Right lobe of liver (tissue), 6 donors: ENCODE results near the gene DDX19B. TPM values are rescaled to one million over a fixed set of nuclear protein-coding genes. Genes with fewer than 3 reads are reported as not detected.
"Not testable (repeated sequence)": the region's sequence is repeated elsewhere in the genome, so short reads cannot be mapped to it uniquely, and the experiment has no call there.

ENCODE experiments used
- ATAC-seq, 4 donors: fragments of 200-7000 bp; cut with Tn5 transposase; one replicate each; pipeline ENCODE4 v1.9.1; 2020; ENCODE audit warnings: mild to moderate bottlenecking in 4 of 4, moderate library complexity in 4 of 4
- DNase-seq, 3 donors: peaks; one replicate each; pipeline ENCODE4 v3.0.0-alpha.2; 2020
- H3K27ac ChIP-seq, 3 donors: fragments of 200-600 bp; one replicate each; pipeline ENCODE4 v1.8.0; 2022
- H3K27me3 ChIP-seq, 2 donors: fragments of 200-600 bp; one replicate each; pipeline ENCODE4 v1.8.0; 2022
- H3K36me3 ChIP-seq, 4 donors: fragments of 200-600 bp; sonication (generic) in 1 of 4; one replicate each; pipeline versions ENCODE4 v1.5.1 to v1.8.0; 2017 to 2022; ENCODE audit warnings: control low read depth in 1 of 4
- H3K4me1 ChIP-seq, 4 donors: fragments of 200-600 bp; sonication (generic) in 1 of 4; one replicate each; pipeline versions ENCODE4 v1.5.1 to v1.8.0; 2017 to 2022; ENCODE audit warnings: control low read depth in 1 of 4
- H3K4me3 ChIP-seq, 3 donors: fragments of 200-600 bp; one replicate each; pipeline ENCODE4 v1.8.0; 2022
- H3K9me3 ChIP-seq, 4 donors: fragments of 200-600 bp; sonication (generic) in 1 of 4; one replicate each; pipeline versions ENCODE4 v1.5.1 to v1.8.0; 2017 to 2022; ENCODE audit warnings: control low read depth in 1 of 4
- POLR2A ChIP-seq: fragments of 450-650 bp; IDR thresholded peaks from one replicate; pipeline ENCODE4 v1.6.1; 2017; ENCODE audit warnings: antibody characterized with exemption, mild to moderate bottlenecking
- WGBS: methylation state at CpG from one replicate; pipeline ENCODE4 v1.1.6; 2018; ENCODE audit warnings: low coverage, low lambda C conversion rate; ENCODE audit not compliant: insufficient coverage; ENCODE audit errors: missing lambda C conversion rate; 5-methylcytosine and 5-hydroxymethylcytosine counted together
- intact Hi-C, 2 donors: fragments of 100-400 bp; cut with DNase I; formaldehyde crosslinking; loops; one replicate each; pipeline versions ENCODE4 v1.11.2 to v1.14.1; 2022
- total RNA-seq, 6 experiments: library from RNA; depleted of rRNA in 2 of 6; stranded (reverse); fragments of >200 nt in 2 of 6; fragmentation: NEBNext Ultra II Directional in 3 of 6; extraction: Animal tissue kit (Norgen Biotek cat#: 25700) in 3 of 6; gene quantifications; one replicate each; pipeline versions ENCODE4 v1.1.0 to v1.2.4, GENCODE V29; 2016 to 2023
- TF ChIP-seq, protein P1 (sequence below), 4 donors: fragments of 200-600 bp in 3 of 4; fragments of 450-650 bp in 1 of 4; IDR thresholded peaks; one replicate each; pipeline versions ENCODE4 v1.5.1 to v1.8.0; 2016 to 2022; ENCODE audit warnings: antibody characterized with exemption in 4 of 4, mild to moderate bottlenecking in 2 of 4
- donor health status: DM: no; HTN: yes; CAD: no.
- donor health status: DM: no; HTN: no; CAD: no.
- donor health status: DM: no; HTN: no; CAD: no.
- donor health status: DM: no; HTN: yes; CAD: no.
- donor health status: DM: no; HTN: yes; CAD: no.

Gene DDX19B
- total RNA-seq, 6 experiments from 2014 or later = 15.2 to 32.3 (median 20.0) TPM

DNA sequence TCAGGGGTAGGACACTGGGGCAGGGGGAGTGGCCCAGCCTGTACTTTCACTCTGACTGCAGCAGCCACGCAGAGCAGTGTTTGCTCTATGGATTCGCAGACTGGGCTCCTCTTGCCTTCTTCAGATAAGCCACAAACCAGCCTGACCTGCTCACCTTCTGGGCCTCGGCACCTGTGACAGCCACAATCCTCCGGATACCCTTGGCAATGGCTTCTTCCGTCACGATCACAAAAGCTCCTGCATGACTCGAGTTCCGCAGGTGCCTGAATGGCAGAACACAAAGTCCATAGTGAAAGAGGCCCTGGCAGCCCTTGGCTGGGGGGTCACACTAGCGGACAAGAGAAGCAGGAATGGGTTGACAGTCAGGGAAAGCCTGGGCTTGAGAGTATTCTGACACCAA is 43.4 kb upstream of the DDX19B start:
- 86% methylated on average over 6 of the region's 9 CpGs for WGBS
- DNase-seq = peak in 1 of 3 donors; percentile 39
- H3K27ac ChIP-seq = no peak overlapping the region

DNA sequence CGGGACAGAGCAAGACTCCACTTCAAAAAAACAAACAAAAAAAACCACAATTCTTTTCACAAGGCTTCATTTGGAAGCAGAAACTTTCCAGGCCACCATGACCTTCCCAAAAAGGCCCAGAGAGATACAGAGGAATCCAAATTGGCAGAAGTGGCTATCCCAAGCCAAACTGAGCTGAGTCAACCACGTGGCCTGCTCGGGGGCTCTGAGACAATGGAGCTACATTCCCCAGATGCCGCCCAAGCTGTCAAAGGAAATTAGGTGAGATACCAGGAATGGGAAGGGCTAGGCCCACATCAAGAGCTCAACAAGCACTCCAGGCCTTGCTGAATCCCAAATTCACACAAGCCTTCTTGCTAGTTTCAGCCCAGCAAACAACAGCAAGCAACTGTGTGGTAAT is 41.6 kb upstream of the DDX19B start:
- H3K27me3 ChIP-seq = no peaks in the 10 kb centered on the region
- intact Hi-C loops = loop anchor here in 1 of 2 donors (10.0 kb wide), 1 partner anchor 93 kb away; no protein-coding TSS in a partner anchor
- no peak overlapping the region for H3K27ac ChIP-seq
- peaks cover 0 to 100% (median 71%) of the 10 kb centered on the region in 4 donors for H3K36me3 ChIP-seq
- TF ChIP-seq, protein P1, sequence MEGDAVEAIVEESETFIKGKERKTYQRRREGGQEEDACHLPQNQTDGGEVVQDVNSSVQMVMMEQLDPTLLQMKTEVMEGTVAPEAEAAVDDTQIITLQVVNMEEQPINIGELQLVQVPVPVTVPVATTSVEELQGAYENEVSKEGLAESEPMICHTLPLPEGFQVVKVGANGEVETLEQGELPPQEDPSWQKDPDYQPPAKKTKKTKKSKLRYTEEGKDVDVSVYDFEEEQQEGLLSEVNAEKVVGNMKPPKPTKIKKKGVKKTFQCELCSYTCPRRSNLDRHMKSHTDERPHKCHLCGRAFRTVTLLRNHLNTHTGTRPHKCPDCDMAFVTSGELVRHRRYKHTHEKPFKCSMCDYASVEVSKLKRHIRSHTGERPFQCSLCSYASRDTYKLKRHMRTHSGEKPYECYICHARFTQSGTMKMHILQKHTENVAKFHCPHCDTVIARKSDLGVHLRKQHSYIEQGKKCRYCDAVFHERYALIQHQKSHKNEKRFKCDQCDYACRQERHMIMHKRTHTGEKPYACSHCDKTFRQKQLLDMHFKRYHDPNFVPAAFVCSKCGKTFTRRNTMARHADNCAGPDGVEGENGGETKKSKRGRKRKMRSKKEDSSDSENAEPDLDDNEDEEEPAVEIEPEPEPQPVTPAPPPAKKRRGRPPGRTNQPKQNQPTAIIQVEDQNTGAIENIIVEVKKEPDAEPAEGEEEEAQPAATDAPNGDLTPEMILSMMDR (IDR thresholded peaks at IDR 0.05) = no peak
- no peak for TF ChIP-seq POLR2A
- DNase-seq (peak in 1 of 3 donors; percentile 15), ATAC-seq (no peak)
- 90% methylated on average over 2 of the region's 4 CpGs for WGBS
- no peaks in the 10 kb centered on the region for H3K9me3 ChIP-seq
- H3K4me1 ChIP-seq = no peaks in the 10 kb centered on the region
- H3K4me3 ChIP-seq = no peak overlapping the region

More for the DNA sequence above, 43.4 kb upstream of the DDX19B start:
- Histone ChIP-seq H3K9me3 (no peaks in the 10 kb centered on the region), H3K4me3 (no peak overlapping the region), H3K4me1 (peaks cover 0 to 4% (median 0%) of the 10 kb centered on the region in 4 donors), H3K27me3 (no peaks in the 10 kb centered on the region), H3K36me3 (peaks cover 0 to 85% (median 62%) of the 10 kb centered on the region in 4 donors)
- intact Hi-C loops = loop anchor here in 1 of 2 donors (10.0 kb wide), 1 partner anchor 91 kb away; no protein-coding TSS in a partner anchor
- TF ChIP-seq POLR2A = no peak
- TF ChIP-seq, protein P1 (IDR thresholded peaks at IDR 0.05) = no peak
- ATAC-seq = no peak

DNA sequence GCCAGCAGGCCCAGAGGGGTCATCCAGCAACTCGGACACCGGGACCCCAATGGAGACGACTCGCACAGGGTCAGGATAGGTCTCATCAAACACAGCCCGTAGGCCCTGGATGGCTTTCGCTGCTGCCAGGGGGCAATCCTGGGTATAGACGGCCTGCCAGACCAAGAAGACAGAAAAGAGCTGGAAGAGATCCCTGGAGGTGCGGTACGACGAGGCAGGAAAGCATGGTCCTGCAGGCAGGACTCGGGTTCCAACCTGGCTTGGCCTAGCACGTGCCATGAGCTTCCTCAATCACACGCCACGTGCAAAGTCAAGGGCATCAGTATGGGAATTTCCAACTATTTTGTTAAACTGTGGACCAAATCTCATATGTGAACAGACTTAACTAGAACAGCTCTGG is 40.9 kb upstream of the DDX19B start:
- Histone ChIP-seq H3K9me3 (no peaks in the 10 kb centered on the region), H3K36me3 (peaks cover 0 to 100% (median 71%) of the 10 kb centered on the region in 4 donors), H3K27me3 (no peaks in the 10 kb centered on the region), H3K4me1 (no peaks in the 10 kb centered on the region), H3K27ac (no peak overlapping the region), H3K4me3 (no peak overlapping the region)
- TF ChIP-seq POLR2A = no peak
- TF ChIP-seq, protein P1 (IDR thresholded peaks at IDR 0.05) = no peak
- 90% methylated on average over 4 of the region's 14 CpGs for WGBS
- no peak for ATAC-seq
- peak in 1 of 3 donors; percentile 37 for DNase-seq
- intact Hi-C loops = loop anchor here in 1 of 2 donors (10.0 kb wide), 1 partner anchor 93 kb away; no protein-coding TSS in a partner anchor

DNA sequence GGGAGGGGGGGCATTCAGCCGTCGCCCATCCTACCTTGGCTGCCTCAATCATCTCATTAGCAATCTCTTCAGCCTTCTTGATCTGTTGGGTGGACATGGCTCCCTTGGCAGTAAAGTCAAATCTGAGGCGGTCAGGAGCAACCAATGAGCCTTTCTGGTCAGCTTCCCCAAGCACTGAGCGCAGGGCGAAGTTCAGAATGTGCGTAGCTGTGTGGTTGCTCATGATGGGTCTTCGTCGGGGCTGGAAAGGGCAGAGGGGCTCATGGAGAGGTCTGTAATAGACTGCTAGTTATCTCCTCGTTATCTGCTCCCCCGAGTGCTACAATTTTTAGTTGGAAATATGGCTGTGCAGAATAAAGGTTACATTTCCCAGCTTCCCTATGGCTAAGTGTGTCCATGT is 40.0 kb upstream of the DDX19B start:
- Histone ChIP-seq H3K9me3 (no peaks in the 10 kb centered on the region), H3K27me3 (no peaks in the 10 kb centered on the region), H3K4me3 (no peak overlapping the region), H3K4me1 (no peaks in the 10 kb centered on the region), H3K36me3 (peaks cover 0 to 100% (median 70%) of the 10 kb centered on the region in 4 donors), H3K27ac (no peak overlapping the region)
- ATAC-seq = no peak
- DNase-seq = peak in 1 of 3 donors; percentile 34
- intact Hi-C loops = loop anchor here in 1 of 2 donors (10.0 kb wide), 1 partner anchor 94 kb away; no protein-coding TSS in a partner anchor
- 94% methylated on average over 6 of the region's 10 CpGs for WGBS
- no peak for TF ChIP-seq POLR2A
- TF ChIP-seq, protein P1 (IDR thresholded peaks at IDR 0.05) = no peak

DNA sequence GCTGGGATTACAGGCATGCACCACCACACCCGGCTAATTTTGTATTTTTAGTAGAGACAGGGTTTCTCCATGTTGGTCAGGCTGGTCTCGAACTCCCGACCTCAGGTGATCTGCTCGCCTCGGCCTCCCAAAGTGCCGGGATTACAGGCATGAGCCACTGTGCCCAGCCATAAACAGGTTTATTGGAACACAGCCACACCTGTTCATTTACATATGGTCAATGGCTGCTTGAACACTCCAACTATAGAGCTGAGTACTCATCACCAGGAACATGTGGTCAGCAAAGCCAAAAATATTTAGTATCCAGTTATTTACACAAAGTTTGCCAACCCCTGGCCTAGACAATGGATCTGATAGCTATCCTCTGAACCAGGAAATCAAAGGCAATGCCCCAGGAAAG is 39.1 kb upstream of the DDX19B start:
- H3K4me3 ChIP-seq, H3K9me3 ChIP-seq, H3K27ac ChIP-seq, H3K4me1 ChIP-seq, H3K27me3 ChIP-seq, ATAC-seq: not testable (repeated sequence)
- DNase-seq = peak in 1 of 3 donors; percentile 9
- peaks cover 0 to 100% (median 73%) of the 10 kb centered on the region in 4 donors for H3K36me3 ChIP-seq
- intact Hi-C loops = loop anchor here (10.0 kb wide), 2 partner anchors 95 to 105 kb away; no protein-coding TSS in a partner anchor
- 97% methylated on average over 5 of the region's 6 CpGs for WGBS
